GM21528 (cell line): ENCODE measurements around the gene ZNF783.
"Not testable (repeated sequence)": the region's sequence is repeated elsewhere in the genome, so short reads cannot be mapped to it uniquely, and the experiment has no call there.

Experiments
- ATAC-seq: cut with Tn5 transposase; IDR thresholded peaks from one replicate; pipeline ENCODE4 v1.9.1; 2021; ENCODE audit warnings: mild to moderate bottlenecking, moderate library complexity; ENCODE audit not compliant: unreplicated experiment, low FRiP score

The ZNF783 gene

DNA sequence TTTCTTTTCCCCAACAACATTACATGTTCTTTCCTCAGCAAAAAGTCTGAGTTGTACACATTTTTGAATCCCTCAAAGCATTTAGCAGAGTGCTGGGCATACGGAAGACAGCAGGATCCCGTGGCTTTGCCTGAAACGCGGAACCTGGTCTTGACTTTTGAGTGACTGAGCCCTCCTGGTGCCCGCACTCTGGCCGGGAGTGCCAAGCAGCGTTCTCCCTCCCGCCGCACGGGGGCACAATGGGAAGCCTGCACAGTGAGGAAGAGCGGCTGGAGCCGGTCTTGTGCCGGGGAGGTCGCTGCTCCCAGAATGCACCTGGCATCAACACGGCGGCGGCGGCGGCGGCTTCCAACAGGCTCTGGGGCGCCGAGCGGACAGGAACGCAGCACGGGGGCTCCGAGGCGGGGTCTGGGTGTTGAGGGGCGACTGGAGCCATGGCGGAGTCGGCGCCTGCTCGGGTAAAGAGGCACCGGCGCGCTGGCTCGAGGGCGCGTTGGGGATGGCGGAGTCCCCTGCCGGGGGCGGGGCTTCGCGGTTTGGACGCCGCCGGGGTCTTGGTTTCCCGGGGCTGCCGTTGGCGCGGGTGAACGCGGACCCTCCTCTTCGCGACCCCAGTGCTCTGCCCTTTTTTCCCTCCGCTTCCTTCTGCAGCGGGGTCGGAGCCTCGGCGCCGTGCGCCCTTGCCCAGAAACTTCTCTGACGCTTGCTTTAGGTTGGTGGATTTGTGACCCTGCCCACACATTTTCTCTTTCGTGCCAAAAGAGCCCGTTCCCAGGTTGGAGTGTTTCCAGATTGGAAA, 22.5 kb upstream of the ZNF783 start, which contains the start of gene ZNF212:
ZNF212 (plus strand) TSS at position 307 of the 799 bp plus-strand sequence; CDS start at position 435, 128 bp downstream.
- peak; percentile 98 for ATAC-seq

DNA sequence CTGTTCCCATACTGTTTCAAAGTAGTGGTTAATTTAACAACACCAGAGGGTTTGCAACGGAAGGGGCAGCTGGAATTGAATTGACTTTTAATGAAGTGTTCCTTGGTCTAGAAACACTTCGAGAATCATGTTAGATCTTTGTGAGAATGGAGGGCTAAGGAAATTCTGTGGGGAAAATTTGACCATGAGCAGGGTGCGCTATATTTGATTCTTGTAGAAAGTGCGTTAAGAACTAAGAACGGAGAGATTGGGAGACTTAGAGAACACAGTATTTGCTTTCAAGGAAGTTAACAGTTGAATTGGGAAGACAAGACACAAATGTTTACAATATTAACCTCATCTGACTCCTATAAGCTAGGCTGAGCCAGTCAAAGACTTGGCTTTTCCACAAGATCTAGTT, 21.4 kb upstream of the ZNF783 start:
- ATAC-seq, result no peak

DNA sequence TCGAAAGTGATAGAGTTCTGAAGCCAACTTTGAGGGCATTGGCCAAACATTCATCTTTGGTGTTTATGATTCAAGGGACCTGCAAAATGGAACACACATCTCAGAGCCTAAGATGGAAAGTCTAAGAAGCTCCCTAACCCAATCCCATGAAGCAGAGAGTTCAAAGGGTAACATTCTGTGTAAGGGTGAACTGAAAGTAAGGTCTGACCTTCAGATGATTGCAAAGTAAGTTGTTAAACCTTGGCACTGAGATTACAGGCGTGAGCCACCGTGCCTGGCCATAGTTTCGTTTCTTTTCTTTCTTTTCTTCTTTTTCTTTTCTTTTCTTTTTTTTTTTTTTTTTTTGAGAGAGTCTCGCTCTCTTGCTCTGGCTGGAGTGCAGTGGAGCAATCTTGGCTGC, 20.3 kb upstream of the ZNF783 start:
- no peak for ATAC-seq

DNA sequence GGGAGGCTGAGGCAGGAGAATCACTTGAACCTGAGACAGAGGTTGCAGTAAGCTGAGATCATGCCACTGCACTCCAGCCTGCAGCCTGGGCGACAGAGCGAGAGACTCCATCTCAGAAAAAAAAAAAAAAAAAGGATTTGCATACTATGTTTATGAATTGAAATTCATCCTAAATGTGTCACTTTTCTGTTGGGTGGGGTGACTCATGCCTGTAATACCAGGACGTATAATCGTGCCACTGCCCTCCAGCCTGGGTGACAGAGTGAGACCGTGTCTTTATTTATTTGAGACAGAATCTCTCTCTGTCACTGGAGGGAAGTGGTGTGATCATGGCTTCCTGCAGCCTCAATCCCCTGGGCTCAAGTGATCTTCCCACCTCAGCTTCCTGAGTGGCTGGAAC, 16.8 kb upstream of the ZNF783 start:
- ATAC-seq, result peak; percentile 53

DNA sequence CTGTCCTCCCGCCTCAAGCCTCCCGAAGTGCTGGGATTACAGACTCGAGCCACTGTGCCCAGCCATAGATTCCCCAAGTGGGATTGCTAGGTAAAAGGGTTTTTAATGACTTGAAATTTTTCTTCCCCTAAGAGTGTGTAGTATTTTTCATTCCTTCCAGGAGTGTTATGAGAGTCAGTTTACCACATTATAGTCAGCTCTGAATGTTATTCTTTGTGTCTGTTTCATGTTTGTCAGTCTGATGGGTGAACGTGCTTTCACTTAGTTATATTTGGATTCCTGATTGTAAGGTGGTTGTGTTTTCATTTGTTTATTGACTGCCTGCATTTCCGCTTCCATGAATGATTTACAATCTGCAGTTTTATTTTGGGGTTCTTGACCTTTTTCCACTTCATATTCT, 16.3 kb upstream of the ZNF783 start:
- ATAC-seq, result peak; percentile 10

DNA sequence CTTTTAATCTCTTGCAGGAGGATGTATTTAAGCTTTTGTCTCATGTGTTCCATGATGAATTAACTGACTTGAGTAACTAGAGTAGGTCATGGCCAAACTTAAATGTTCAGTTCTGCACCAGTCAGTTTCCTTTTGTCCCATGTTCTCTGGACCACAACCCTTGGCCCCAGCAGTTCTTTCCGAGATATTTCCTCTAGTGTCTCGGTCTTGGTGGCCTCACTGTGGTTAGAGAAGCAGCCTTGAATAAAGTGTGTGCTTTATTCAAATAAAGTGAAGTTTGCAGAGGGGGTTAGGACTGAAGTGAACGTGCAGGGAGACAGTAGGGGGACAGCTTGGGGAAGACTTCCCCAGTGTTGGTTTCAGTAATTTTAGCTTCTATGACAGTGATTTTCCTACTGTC, 13.2 kb upstream of the ZNF783 start:
- no peak for ATAC-seq

DNA sequence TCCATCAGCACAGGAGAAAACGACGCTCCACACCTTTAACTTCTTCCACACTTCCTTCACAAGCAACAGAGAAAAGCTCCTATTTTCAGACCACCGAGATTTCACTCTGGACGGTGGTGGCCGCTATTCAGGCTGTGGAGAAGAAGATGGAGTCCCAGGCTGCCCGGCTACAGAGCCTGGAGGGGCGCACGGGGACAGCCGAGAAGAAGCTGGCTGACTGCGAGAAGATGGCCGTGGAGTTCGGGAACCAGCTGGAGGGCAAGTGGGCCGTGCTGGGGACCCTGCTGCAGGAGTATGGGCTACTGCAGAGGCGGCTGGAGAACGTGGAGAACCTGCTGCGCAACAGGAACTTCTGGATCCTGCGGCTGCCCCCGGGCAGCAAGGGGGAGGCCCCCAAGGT, 11.8 kb upstream of the ZNF783 start:
- not testable (repeated sequence) for ATAC-seq

DNA sequence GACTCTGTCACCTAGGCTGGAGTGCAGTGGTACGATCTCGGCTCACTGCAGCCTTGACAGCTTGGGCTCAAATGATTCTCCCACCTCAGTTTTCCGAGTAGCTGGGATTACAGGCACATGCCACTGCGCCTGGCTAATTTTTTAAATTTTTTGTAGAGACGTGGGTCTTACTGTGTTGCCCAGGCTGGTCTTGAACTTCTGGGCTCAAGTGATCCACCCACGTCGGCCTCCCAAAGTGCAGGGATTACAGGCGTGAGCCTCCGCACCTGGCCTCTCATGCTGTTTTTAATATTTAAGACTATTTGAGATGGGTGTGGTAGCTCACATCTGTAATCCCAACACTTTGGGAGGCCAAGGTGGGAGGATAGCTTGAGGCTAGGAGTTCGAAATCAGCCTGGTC, 10.5 kb upstream of the ZNF783 start:
- not testable (repeated sequence) for ATAC-seq

DNA sequence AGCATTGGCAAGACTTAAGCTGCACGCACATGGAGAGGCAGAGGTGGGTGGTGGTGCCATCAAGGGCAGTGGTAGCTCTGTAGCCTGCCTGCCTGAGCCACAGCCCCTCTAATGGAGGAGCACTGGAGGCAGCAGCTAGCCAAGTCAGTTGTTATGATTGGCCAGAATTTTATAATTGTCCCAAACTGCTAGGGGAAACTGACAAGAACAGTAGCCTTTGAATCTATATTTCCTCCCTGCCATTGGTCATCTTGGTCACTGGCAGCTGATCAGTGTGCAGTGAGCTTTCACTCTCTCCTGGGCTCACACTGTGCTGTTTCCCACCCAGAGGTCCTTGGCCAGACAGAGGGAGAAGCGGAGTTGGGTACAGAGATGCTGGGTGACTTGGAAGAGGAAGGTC, 9.6 kb upstream of the ZNF783 start:
- ATAC-seq, result no peak

DNA sequence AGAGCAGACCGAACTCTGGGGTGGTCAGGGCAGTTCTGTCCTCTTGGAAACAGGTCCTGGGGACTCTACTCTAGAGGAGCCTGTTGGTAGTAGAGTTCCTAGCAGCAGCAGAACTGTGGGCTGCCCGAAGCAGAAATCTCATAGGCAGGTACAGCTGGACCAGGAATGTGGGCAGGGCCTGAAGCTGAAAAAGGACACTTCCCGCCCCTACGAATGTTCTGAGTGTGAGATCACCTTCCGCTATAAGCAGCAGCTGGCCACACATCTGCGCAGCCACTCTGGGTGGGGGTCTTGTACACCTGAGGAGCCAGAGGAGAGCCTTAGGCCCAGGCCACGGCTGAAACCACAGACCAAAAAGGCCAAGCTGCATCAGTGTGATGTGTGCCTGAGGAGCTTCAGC, 8.3 kb upstream of the ZNF783 start:
- ATAC-seq, result no peak

DNA sequence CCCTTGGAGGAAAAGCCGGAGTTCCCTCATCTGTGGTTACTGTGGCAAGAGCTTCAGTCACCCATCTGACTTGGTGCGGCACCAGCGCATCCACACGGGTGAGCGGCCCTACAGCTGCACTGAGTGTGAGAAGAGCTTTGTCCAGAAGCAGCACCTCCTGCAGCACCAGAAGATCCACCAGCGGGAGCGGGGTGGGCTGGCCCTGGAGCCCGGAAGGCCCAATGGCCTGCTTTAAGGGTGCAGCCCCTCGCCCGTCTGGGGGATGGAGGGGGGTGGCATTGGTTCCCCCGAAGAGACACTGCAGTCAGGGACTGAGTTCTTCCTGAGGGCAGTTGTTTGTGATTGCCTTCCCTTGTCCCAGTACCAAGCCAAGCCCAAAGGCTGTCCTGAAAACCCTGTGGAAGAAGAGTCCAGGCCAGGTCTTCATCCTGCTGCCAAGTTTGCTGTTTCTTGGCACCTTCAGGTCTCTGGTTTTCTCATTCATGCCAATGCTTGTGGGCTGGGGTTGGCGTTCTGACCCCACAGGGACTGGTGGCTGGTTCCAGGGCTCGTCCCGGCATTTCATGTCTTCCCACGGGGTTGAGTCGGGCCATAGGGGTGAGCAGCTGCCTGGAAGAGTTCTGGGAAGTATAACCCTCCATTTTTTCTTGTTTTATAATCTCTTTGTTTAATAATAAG, 7.7 kb upstream of the ZNF783 start:
- ATAC-seq, result no peak

DNA sequence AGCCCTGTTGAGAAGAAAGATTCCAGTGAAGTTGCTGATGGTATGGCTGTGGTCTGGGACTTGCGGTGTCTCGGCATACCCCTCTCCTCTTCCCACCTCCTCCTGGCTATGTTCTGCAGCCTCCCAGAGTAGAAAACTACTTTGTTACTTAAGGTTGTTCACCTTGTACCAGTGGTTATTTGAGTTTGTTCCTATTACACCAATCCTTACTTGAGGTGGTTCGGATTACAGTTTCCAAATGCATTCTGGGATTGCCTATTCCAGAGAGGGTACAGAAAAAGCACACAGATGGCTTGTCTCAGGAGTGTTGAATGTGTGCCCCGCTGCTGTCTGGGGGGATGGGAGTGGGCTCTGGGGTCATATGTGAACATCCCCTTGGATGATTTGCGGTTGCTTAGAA, 6.8 kb upstream of the ZNF783 start:
- no peak for ATAC-seq

DNA sequence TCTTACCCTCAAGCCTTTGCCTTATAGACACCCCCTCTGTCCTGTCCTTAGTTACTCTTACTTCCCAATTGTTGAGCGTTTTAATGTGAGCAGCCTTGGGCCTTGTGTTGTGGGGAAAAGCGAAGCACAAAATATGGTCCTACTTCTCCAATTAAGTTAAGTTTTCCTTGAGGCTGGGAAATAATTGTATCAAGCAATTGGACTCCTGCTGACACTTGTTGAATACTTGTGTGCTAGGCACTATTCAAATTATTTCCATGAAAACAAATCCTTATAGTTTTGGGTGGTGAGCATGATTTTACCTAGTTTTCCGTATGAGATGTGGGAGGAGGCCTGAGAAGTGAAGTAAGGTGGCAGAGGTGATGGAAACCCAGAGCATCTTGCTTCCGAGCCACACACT, 5.4 kb upstream of the ZNF783 start:
- ATAC-seq, result no peak

DNA sequence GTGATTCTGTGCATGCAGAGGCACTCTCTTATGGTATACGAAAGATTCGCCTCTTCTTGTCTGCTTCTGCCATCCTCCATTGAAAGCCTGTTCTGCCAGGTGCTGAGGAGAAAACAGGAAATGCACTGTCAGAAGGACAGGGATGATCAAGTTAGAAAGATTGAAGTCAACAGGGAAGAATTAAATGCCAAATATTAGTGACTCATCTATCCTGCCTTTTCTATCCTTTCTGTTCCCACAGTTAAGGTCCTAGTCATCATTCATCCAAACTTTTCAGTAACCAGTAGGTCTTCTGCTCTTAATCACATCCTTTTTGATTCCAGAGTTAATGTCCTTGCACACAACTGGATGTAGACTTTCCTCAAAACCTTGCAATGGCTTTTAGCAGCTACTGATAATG, 4.8 kb upstream of the ZNF783 start:
- no peak for ATAC-seq

DNA sequence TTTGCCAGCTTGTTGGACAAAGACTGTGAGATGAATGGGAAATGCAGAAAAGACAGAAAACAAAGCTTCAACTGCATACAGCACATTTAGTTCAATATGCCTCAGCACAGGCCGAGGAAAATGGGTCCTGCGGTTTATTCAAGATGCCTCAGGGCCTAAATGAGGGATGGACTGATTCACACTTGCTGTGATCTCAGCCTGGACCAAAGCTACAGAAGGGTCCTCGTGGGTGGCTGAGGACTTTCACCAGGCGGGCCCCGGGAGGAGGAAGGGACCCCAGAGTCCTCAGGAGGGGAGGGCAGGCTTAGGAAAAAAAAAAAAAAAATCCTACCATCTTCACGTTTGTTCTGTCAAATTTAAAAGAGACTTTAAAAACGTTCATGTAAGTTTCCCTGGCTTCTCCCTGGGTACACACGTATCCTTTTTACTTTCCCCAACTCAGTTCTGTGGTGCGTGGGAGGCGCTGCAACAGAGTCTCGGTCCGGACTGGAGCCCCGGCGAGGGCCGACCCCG, 624 bp upstream of the ZNF783 start:
- peak; percentile 16 for ATAC-seq

DNA sequence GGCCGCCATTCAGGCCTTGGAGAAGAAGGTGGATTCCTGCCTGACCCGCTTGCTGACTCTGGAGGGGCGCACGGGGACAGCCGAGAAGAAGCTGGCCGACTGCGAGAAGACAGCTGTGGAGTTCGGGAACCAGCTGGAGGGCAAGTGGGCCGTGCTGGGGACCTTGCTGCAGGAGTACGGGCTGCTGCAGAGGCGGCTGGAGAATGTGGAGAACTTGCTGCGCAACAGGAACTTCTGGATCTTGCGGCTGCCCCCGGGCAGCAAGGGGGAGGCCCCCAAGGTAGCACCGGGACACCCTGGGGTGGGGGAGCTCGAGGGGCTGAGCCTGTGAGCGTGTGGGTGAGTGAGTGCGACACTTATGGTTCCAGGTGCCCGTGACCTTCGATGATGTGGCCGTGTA, 4.5 kb downstream of the ZNF783 start:
- no peak for ATAC-seq

DNA sequence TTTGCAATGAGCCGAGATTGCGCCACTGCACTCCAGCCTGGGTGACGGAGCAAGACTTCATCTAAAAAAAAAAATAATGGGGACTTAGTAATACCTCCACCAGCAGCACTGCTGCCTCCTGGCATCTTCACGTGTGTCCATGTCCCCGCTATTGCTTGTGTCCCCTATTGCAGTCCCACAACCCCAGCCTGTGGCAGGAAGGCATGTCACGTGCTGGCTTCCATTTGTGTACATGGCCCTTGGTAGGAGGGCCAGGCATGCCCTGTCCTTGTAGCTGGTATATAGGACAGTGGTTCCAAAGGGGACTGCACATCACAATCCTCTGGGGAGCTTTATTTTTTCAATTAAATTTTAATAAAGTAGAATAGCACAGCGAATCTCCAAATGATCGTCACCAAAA, 5.7 kb downstream of the ZNF783 start:
- no peak for ATAC-seq

DNA sequence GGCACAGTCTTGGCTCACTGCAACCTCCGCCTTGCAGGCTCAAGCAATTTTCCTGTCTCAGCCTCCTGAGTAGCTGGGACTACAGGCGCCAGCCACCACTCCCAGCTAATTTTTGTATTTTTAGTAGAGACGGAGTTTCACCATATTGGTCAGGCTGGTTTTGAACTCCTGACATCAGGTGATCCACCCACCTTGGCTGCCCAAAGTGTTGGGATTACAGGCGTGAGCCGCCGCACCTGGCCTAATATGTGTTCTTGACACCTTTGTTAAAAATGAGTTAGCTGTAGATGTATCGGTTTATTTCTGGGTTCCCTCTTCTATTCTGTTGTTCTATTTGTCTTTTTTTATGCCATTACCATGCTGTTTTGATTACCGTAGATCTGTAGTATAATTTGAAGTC, 12.4 kb downstream of the ZNF783 start:
- ATAC-seq, result not testable (repeated sequence)

DNA sequence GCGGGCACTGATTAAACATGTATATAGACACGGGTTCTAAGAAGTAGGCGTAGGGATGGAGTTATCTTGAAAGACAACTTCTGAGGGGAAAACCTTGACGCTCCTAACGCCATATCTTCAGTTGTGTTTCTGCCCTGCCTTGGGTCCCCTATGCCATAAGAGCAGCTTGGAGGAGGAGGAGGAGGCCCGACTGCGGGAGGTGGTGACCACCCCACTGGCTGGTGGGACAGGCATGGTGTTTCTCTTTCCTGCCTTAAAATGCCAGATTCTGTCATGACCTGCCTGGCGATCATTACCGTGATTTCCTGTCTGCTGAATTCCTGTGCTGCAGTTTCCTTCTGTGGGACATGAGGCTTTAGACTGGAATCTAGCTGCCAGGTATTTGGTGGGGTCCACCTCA, 15.9 kb downstream of the ZNF783 start:
- ATAC-seq, result no peak

DNA sequence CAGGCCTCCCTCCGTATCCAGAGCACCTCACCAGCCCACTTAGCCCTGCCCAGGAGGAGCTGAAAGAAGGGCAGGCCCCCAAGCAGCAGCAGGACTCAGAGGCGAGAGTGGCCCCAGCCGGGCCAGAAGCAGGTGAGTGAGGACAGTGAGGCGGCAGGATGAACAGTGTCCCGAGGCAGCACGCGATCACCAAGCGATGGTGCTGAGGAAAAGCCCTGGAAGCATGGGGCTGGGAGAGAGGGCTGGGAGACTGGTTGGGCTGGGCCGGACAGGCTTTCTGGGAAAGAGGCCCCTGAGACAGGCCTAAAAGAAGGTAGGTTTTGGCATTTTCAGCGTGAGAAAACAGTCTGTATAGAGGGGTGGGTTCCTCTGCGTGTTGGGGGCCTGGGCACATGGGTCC, 16.4 kb downstream of the ZNF783 start:
- ATAC-seq, result no peak

DNA sequence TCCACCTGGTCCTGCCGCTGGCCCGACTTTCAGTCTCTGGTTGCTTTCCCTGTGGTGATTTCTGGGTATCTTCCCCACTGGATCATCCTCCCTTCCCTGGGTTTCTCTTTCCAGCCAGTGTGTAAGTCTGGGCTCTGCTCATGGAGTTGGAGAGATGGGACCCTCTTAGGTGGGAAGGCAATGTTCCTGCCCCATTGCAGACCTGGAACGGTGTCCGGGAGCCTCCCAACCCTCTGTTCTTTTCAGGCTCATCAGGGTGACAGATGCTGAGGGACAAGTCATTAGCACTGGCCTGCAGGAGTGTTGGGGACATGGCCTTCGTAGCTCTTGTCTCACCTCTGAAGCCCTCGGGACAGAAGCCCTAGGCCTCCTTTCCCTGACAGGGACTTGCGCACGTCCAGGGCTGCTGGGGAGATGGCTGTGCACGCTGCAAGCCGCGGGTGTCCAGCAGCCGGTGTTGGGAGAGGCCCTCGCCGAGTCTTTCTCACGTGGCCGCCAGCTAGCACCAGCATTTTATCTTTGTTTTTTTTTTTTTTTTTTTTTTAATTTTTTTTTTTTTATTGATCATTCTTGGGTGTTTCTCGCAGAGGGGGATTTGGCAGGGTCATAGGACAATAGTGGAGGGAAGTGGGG, 17.2 kb downstream of the ZNF783 start:
- no peak for ATAC-seq
